ENCODE data around the gene CCDC134. TPM values are rescaled to one million over a fixed set of nuclear protein-coding genes. Genes with fewer than 3 reads are reported as not detected.

Gene CCDC134
- total and polyA plus RNA-seq, 2 of the 8 experiments (the other 6 are each of a cell fraction or from before 2014, with no cell fraction given), result 7.7 to 20.0 TPM

DNA sequence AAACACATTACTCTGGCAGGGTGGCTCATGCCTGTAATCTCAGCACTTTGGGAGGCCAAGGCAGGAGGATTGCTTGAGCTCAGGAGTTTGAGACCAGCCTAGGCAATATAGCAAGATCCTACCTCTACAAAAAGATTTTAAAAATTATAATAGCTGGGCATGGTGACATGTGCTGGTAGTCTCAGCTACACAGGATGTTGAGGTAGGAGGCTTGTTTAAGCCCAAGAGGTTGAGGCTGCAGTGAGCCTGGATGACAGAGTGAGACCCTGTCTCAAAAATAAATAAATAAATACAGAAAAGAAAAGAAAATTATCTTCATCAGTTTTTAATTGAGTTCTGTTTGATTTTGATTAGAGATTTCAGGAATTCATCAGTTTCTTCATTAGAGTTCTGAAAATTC, 5.2 kb downstream of the CCDC134 start (continued):
- TF ChIP-seq, protein P1, sequence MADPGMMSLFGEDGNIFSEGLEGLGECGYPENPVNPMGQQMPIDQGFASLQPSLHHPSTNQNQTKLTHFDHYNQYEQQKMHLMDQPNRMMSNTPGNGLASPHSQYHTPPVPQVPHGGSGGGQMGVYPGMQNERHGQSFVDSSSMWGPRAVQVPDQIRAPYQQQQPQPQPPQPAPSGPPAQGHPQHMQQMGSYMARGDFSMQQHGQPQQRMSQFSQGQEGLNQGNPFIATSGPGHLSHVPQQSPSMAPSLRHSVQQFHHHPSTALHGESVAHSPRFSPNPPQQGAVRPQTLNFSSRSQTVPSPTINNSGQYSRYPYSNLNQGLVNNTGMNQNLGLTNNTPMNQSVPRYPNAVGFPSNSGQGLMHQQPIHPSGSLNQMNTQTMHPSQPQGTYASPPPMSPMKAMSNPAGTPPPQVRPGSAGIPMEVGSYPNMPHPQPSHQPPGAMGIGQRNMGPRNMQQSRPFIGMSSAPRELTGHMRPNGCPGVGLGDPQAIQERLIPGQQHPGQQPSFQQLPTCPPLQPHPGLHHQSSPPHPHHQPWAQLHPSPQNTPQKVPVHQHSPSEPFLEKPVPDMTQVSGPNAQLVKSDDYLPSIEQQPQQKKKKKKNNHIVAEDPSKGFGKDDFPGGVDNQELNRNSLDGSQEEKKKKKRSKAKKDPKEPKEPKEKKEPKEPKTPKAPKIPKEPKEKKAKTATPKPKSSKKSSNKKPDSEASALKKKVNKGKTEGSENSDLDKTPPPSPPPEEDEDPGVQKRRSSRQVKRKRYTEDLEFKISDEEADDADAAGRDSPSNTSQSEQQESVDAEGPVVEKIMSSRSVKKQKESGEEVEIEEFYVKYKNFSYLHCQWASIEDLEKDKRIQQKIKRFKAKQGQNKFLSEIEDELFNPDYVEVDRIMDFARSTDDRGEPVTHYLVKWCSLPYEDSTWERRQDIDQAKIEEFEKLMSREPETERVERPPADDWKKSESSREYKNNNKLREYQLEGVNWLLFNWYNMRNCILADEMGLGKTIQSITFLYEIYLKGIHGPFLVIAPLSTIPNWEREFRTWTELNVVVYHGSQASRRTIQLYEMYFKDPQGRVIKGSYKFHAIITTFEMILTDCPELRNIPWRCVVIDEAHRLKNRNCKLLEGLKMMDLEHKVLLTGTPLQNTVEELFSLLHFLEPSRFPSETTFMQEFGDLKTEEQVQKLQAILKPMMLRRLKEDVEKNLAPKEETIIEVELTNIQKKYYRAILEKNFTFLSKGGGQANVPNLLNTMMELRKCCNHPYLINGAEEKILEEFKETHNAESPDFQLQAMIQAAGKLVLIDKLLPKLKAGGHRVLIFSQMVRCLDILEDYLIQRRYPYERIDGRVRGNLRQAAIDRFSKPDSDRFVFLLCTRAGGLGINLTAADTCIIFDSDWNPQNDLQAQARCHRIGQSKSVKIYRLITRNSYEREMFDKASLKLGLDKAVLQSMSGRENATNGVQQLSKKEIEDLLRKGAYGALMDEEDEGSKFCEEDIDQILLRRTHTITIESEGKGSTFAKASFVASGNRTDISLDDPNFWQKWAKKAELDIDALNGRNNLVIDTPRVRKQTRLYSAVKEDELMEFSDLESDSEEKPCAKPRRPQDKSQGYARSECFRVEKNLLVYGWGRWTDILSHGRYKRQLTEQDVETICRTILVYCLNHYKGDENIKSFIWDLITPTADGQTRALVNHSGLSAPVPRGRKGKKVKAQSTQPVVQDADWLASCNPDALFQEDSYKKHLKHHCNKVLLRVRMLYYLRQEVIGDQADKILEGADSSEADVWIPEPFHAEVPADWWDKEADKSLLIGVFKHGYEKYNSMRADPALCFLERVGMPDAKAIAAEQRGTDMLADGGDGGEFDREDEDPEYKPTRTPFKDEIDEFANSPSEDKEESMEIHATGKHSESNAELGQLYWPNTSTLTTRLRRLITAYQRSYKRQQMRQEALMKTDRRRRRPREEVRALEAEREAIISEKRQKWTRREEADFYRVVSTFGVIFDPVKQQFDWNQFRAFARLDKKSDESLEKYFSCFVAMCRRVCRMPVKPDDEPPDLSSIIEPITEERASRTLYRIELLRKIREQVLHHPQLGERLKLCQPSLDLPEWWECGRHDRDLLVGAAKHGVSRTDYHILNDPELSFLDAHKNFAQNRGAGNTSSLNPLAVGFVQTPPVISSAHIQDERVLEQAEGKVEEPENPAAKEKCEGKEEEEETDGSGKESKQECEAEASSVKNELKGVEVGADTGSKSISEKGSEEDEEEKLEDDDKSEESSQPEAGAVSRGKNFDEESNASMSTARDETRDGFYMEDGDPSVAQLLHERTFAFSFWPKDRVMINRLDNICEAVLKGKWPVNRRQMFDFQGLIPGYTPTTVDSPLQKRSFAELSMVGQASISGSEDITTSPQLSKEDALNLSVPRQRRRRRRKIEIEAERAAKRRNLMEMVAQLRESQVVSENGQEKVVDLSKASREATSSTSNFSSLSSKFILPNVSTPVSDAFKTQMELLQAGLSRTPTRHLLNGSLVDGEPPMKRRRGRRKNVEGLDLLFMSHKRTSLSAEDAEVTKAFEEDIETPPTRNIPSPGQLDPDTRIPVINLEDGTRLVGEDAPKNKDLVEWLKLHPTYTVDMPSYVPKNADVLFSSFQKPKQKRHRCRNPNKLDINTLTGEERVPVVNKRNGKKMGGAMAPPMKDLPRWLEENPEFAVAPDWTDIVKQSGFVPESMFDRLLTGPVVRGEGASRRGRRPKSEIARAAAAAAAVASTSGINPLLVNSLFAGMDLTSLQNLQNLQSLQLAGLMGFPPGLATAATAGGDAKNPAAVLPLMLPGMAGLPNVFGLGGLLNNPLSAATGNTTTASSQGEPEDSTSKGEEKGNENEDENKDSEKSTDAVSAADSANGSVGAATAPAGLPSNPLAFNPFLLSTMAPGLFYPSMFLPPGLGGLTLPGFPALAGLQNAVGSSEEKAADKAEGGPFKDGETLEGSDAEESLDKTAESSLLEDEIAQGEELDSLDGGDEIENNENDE (IDR thresholded peaks at IDR 0.05; ENCODE audit: insufficient replicate concordance, low read length), result no peak
- TF ChIP-seq SP4 (IDR thresholded peaks at IDR 0.05; ENCODE audit: low read length) (no peak), FOSL1 (IDR thresholded peaks at IDR 0.05; ENCODE audit: insufficient read depth, low read depth, low read length) (no peak), TCF12 (IDR thresholded peaks at IDR 0.05; ENCODE audit: low read depth, low read length) (no peak), SIX5 (IDR thresholded peaks at IDR 0.05; ENCODE audit: low read depth, low read length) (no peak), RXRA (IDR thresholded peaks at IDR 0.05; ENCODE audit: insufficient read depth, low read depth, low read length) (no peak), CBX5 (IDR thresholded peaks at IDR 0.05; ENCODE audit: low read depth, low read length) (no peak), KDM4A (IDR thresholded peaks at IDR 0.05; ENCODE audit: low read depth, low read length, severe bottlenecking) (no peak), ZNF274 (IDR thresholded peaks at IDR 0.05; ENCODE audit: borderline replicate concordance, extremely low read depth, low read length) (no peak), JUND (IDR thresholded peaks at IDR 0.05; ENCODE audit: low read length) (no peak), KDM1A (IDR thresholded peaks at IDR 0.05; ENCODE audit: borderline replicate concordance, low read length) (no peak)
- TF ChIP-seq, protein P2, sequence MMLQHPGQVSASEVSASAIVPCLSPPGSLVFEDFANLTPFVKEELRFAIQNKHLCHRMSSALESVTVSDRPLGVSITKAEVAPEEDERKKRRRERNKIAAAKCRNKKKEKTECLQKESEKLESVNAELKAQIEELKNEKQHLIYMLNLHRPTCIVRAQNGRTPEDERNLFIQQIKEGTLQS (IDR thresholded peaks at IDR 0.05; ENCODE audit: insufficient read depth, low read depth, low read length), result no peak

Data from H1 (cell line).